ENCODE results near the gene CMPK1. TPM values are rescaled to one million over a fixed set of nuclear protein-coding genes. Genes with fewer than 3 reads are reported as not detected.

Gene CMPK1
- total and polyA plus RNA-seq, 10 of the 15 experiments (the other 5 are each of a cell fraction or from before 2014, with no cell fraction given): 43.7 to 159 (median 85.6) TPM

DNA sequence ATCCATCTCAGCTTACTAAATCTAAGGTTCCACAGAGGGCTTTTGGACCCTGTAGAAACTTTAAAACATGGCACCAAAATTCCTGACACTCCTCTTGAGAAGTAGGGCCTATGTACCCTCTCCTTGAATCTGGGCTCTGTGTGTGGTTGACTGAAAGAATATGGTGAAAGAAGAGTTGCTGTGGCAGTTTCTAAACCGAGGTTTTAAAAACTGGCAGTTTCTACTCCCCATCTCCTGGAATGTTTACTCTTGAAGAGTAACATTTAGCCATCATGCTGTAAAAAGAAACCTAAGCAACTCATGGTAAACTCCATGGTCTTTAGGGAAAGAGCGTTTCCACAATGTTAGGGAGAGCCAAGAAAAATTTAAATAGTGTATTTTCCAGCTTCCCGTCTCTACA, 4.6 kb upstream of the CMPK1 start:
- 64% methylated on average over 3 of the region's 3 CpGs for WGBS (ENCODE audit: insufficient coverage, insufficient replicate concordance, low lambda C conversion rate, missing lambda C conversion rate)
- in situ Hi-C loops (cut with MboI): no loop called here
- POLR2A ChIA-PET: interaction anchor here (0.6 to 1.4 kb wide), 2 partner anchors 11 to 23 kb away, joined by 3 read pairs; no protein-coding TSS in a partner anchor
- TF ChIP-seq EP300 (IDR thresholded peaks at IDR 0.05; ENCODE audit: borderline replicate concordance in 1 of 2, control insufficient read depth in 1 of 2, low read depth in 2 of 2, low read length in 2 of 2) (no peak), ATF7 (IDR thresholded peaks at IDR 0.05; ENCODE audit: low read depth) (no peak), ZNF622 (IDR thresholded peaks at IDR 0.05) (no peak), FOXK2 (IDR thresholded peaks at IDR 0.05) (no peak), SIX5 (IDR thresholded peaks at IDR 0.05; ENCODE audit: low read depth, low read length, severe bottlenecking) (no peak), NR2C2 (IDR thresholded peaks at IDR 0.05; ENCODE audit: borderline replicate concordance, control insufficient read depth, insufficient read length, low read depth) (no peak), ZBTB40 (IDR thresholded peaks at IDR 0.05; ENCODE audit: borderline replicate concordance) (no peak), FOXM1 (IDR thresholded peaks at IDR 0.05; ENCODE audit: low read depth, low read length) (no peak), KAT2A (conservative IDR thresholded peaks at IDR 0.05; ENCODE audit: control insufficient read depth, low read depth, low read length) (no peak), BACH1 (IDR thresholded peaks at IDR 0.05; ENCODE audit: borderline replicate concordance) (no peak), POLR2A (IDR thresholded peaks at IDR 0.05; ENCODE audit: low read depth, low read length) (no peak), NR2F1 (conservative IDR thresholded peaks at IDR 0.05) (no peak), RUNX3 (IDR thresholded peaks at IDR 0.05; ENCODE audit: low read length) (no peak), SMARCA5 (IDR thresholded peaks at IDR 0.05) (no peak)
- TF ChIP-seq, protein P1, sequence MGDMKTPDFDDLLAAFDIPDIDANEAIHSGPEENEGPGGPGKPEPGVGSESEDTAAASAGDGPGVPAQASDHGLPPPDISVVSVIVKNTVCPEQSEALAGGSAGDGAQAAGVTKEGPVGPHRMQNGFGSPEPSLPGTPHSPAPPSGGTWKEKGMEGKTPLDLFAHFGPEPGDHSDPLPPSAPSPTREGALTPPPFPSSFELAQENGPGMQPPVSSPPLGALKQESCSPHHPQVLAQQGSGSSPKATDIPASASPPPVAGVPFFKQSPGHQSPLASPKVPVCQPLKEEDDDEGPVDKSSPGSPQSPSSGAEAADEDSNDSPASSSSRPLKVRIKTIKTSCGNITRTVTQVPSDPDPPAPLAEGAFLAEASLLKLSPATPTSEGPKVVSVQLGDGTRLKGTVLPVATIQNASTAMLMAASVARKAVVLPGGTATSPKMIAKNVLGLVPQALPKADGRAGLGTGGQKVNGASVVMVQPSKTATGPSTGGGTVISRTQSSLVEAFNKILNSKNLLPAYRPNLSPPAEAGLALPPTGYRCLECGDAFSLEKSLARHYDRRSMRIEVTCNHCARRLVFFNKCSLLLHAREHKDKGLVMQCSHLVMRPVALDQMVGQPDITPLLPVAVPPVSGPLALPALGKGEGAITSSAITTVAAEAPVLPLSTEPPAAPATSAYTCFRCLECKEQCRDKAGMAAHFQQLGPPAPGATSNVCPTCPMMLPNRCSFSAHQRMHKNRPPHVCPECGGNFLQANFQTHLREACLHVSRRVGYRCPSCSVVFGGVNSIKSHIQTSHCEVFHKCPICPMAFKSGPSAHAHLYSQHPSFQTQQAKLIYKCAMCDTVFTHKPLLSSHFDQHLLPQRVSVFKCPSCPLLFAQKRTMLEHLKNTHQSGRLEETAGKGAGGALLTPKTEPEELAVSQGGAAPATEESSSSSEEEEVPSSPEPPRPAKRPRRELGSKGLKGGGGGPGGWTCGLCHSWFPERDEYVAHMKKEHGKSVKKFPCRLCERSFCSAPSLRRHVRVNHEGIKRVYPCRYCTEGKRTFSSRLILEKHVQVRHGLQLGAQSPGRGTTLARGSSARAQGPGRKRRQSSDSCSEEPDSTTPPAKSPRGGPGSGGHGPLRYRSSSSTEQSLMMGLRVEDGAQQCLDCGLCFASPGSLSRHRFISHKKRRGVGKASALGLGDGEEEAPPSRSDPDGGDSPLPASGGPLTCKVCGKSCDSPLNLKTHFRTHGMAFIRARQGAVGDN (IDR thresholded peaks at IDR 0.05): no peak
- TF ChIP-seq, protein P2, sequence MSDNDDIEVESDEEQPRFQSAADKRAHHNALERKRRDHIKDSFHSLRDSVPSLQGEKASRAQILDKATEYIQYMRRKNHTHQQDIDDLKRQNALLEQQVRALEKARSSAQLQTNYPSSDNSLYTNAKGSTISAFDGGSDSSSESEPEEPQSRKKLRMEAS (IDR thresholded peaks at IDR 0.05; ENCODE audit: low read depth, low read length): no peak
- TF ChIP-seq, protein P3, sequence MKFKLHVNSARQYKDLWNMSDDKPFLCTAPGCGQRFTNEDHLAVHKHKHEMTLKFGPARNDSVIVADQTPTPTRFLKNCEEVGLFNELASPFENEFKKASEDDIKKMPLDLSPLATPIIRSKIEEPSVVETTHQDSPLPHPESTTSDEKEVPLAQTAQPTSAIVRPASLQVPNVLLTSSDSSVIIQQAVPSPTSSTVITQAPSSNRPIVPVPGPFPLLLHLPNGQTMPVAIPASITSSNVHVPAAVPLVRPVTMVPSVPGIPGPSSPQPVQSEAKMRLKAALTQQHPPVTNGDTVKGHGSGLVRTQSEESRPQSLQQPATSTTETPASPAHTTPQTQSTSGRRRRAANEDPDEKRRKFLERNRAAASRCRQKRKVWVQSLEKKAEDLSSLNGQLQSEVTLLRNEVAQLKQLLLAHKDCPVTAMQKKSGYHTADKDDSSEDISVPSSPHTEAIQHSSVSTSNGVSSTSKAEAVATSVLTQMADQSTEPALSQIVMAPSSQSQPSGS (IDR thresholded peaks at IDR 0.05; ENCODE audit: low read length): no peak

More for the DNA sequence above, 4.6 kb upstream of the CMPK1 start:
- H3K27ac ChIP-seq (ENCODE audit: control insufficient read depth, insufficient read depth): no peak overlapping the region
- no peaks in the 10 kb centered on the region for H4K20me1 ChIP-seq (ENCODE audit: control insufficient read depth, insufficient read depth)
- ChIA-PET CTCF (interaction anchor here (0.6 kb wide), 1 partner anchor 17 kb away, joined by 3 read pairs; no protein-coding TSS in a partner anchor), SMC1A (ENCODE audit: uncharacterized antibody, unreplicated experiment) (no interaction called here), RAD21 (ENCODE audit: unreplicated experiment) (no interaction called here)
- no peak overlapping the region for H3K9ac ChIP-seq (ENCODE audit: control insufficient read depth, insufficient read depth, low read length)
- no peak for DNase-seq (ENCODE audit: low read depth, low spot score)
- H2AFZ ChIP-seq (ENCODE audit: control insufficient read depth, low read depth, low read length): no peak overlapping the region
- no peaks in the 10 kb centered on the region for H3K36me3 ChIP-seq (ENCODE audit: control insufficient read depth in 2 of 2, insufficient read depth in 2 of 2, low read length in 1 of 2)
- BruUV-seq (replicated peaks): no TSS peak
- H3K4me1 ChIP-seq (ENCODE audit: control insufficient read depth, insufficient read depth, low read length): peaks cover 3% of the 10 kb centered on the region; the same call in 1 of the 2 replicates
- intact Hi-C loops (cut with micrococcal nuclease; ENCODE audit: unreplicated experiment): no loop called here
- FAIRE-seq: no peak
- no peaks in the 10 kb centered on the region for H3K9me3 ChIP-seq (replicated peaks; ENCODE audit: control insufficient read depth, insufficient read depth, low read length)
- no peak overlapping the region for H3K4me2 ChIP-seq (ENCODE audit: control insufficient read depth, insufficient read depth)
- H3K4me3 ChIP-seq: no peak overlapping the region
- no peaks in the 10 kb centered on the region for H3K27me3 ChIP-seq (replicated peaks in 1 of 2; ENCODE audit: control insufficient read depth in 2 of 2, insufficient read depth in 2 of 2, low read length in 1 of 2)
- H3K79me2 ChIP-seq (ENCODE audit: control insufficient read depth, insufficient read depth, low read length): no peaks in the 10 kb centered on the region; the same call in 1 of the 2 replicates
- ATAC-seq: no peak
